Measurements from ENCODE around the gene GPR78. TPM values are rescaled to one million over a fixed set of nuclear protein-coding genes. Genes with fewer than 3 reads are reported as not detected.

Gene GPR78
- total and polyA plus RNA-seq, 2 of the 4 experiments (the other 2 are of a cell fraction), result under 0.01 to 0.10 TPM

DNA sequence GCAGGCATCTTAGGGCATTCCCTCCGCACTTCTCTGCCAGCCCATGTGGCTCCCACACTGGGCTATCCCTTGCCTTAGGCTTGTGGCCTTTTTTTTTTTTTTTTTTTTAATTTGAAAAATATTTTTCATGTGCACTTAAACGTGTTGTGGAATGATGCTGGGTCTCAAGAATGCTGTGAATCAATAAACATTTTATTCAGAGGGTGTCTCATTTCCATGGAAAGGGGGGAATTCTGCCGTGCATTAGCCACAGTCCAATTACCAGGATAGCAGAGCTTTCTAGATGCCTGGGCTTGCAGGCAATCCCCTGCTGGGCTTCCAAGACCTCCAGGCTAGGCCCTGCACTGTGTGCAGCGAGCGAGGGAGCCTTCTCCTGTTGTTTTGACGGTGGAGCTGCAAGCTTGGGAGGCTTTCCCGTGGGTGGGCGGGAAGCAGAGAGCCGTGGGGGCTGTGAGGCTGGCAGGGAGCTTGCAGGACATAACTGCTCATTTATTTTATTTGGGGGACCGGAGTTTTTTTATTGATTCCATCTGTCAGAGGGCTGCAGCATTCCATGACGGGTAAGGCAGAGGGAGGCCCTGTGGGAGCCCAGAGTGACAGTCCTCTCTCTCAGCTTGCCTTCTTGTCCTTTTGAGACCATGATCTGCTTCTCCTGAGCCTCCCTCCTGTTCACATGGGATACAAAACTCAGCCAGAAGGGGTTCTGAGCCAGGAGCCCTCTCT, 9.8 kb downstream of the GPR78 start:
- no peak overlapping the region for H3K4ac ChIP-seq (ENCODE audit: low read depth, low read length)
- BruUV-seq (replicated peaks), result no TSS peak
- dilution Hi-C loops (cut with HindIII; ENCODE audit: low sequenced_read_pairs, unreplicated experiment), result no loop called here
- H3K56ac ChIP-seq (ENCODE audit: extremely low read depth, insufficient read depth, low read length), result no peak overlapping the region
- ChIA-PET CTCF (interaction anchor here (0.6 to 1.2 kb wide), 6 partner anchors 17 to 121 kb away, joined by 3 to 4 read pairs (median 3); no protein-coding TSS in a partner anchor), POLR2A (ENCODE audit: unreplicated experiment) (no interaction called here)
- no peak overlapping the region for H3K9ac ChIP-seq (ENCODE audit: low read depth, low read length)
- no peak overlapping the region for H3K4me3 ChIP-seq (ENCODE audit: insufficient read depth, low read depth, low read length)
- H3K27ac ChIP-seq (ENCODE audit: insufficient read depth, low read length), result no peak overlapping the region
- H2BK120ac ChIP-seq (ENCODE audit: low read depth, low read length), result no peak overlapping the region
- H3K4me2 ChIP-seq (ENCODE audit: low read depth, low read length), result no peak overlapping the region
- no peak overlapping the region for H2AK9ac ChIP-seq (replicated peaks; ENCODE audit: low read depth, low read length, poor library complexity)
- no peak overlapping the region for H4K91ac ChIP-seq (ENCODE audit: insufficient read depth, low read depth, low read length)
- no peak overlapping the region for H4K5ac ChIP-seq (ENCODE audit: low read depth, low read length)
- H2BK20ac ChIP-seq (ENCODE audit: low read depth, low read length), result no peak overlapping the region
- H3K18ac ChIP-seq (ENCODE audit: low read depth, low read length), result no peak overlapping the region
- no peak overlapping the region for H2AK5ac ChIP-seq (ENCODE audit: low read depth, low read length)
- intact Hi-C loops (cut with micrococcal nuclease), result no loop called here
- H2AFZ ChIP-seq (replicated peaks; ENCODE audit: low read length, poor library complexity), result no peak overlapping the region
- H2BK15ac ChIP-seq (ENCODE audit: low read depth, low read length), result no peak overlapping the region
- H3K4me1 ChIP-seq (ENCODE audit: control insufficient read depth, insufficient read depth, low read length), result peaks cover 9% of the 10 kb centered on the region; the same call in 1 of the 2 replicates
- H3K9me3 ChIP-seq (ENCODE audit: control insufficient read depth, insufficient read depth, low read length), result no peaks in the 10 kb centered on the region
- in situ Hi-C loops (cut with MboI; ENCODE audit: low sequenced_read_pairs), result loop anchor here (5.0 kb wide), 1 partner anchor 128 kb away; no protein-coding TSS in a partner anchor
- TF ChIP-seq MAZ (IDR thresholded peaks at IDR 0.05; ENCODE audit: borderline replicate concordance, low read depth, low read length), result no peak
- no peak for TF ChIP-seq CHD1 (IDR thresholded peaks at IDR 0.05; ENCODE audit: low read depth, low read length)
- no peak for TF ChIP-seq FOS (IDR thresholded peaks at IDR 0.05; ENCODE audit: low read depth, low read length)
- TF ChIP-seq, protein P1, sequence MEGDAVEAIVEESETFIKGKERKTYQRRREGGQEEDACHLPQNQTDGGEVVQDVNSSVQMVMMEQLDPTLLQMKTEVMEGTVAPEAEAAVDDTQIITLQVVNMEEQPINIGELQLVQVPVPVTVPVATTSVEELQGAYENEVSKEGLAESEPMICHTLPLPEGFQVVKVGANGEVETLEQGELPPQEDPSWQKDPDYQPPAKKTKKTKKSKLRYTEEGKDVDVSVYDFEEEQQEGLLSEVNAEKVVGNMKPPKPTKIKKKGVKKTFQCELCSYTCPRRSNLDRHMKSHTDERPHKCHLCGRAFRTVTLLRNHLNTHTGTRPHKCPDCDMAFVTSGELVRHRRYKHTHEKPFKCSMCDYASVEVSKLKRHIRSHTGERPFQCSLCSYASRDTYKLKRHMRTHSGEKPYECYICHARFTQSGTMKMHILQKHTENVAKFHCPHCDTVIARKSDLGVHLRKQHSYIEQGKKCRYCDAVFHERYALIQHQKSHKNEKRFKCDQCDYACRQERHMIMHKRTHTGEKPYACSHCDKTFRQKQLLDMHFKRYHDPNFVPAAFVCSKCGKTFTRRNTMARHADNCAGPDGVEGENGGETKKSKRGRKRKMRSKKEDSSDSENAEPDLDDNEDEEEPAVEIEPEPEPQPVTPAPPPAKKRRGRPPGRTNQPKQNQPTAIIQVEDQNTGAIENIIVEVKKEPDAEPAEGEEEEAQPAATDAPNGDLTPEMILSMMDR (conservative IDR thresholded peaks at IDR 0.05; ENCODE audit: low read depth, low read length), result no peak
- TF ChIP-seq MXI1 (IDR thresholded peaks at IDR 0.05; ENCODE audit: borderline replicate concordance, low read depth, low read length), result no peak
- no peak for TF ChIP-seq CEBPB (IDR thresholded peaks at IDR 0.05; ENCODE audit: low read depth, low read length)
- TF ChIP-seq NFE2L2 (IDR thresholded peaks at IDR 0.05; ENCODE audit: low read depth, low read length), result no peak
- TF ChIP-seq USF2 (IDR thresholded peaks at IDR 0.05; ENCODE audit: low read depth, low read length), result no peak
- TF ChIP-seq RAD21 (IDR thresholded peaks at IDR 0.05; ENCODE audit: low read length), result no peak
- DNase-seq, result peak; percentile 40
- no peaks in the 10 kb centered on the region for H3K36me3 ChIP-seq (ENCODE audit: control insufficient read depth, insufficient read depth, low read length)
- no peaks in the 10 kb centered on the region for H3K79me1 ChIP-seq (ENCODE audit: low read depth in 1 of 2, low read length in 2 of 2)
- H4K8ac ChIP-seq (ENCODE audit: low read depth in 2 of 2, low read length in 2 of 2), result no peak overlapping the region
- no peak overlapping the region for H3K14ac ChIP-seq (replicated peaks; ENCODE audit: low read depth, low read length)
- H3K9me1 ChIP-seq (ENCODE audit: insufficient read depth, low read length), result no peaks in the 10 kb centered on the region
- peaks cover 65% of the 10 kb centered on the region for H3K27me3 ChIP-seq (ENCODE audit: control insufficient read depth, insufficient read depth, low read length)
- H4K20me1 ChIP-seq (ENCODE audit: insufficient read depth, low read length), result peaks cover 3% of the 10 kb centered on the region
- WGBS, 2 experiments (ENCODE audit: extremely low coverage in 2 of 2, insufficient read length in 1 of 2), result 0% methylated on average over 1 of the region's 11 CpGs; no CpG with 5 or more reads in 1 of the 2 experiments
- no peak overlapping the region for H2BK5ac ChIP-seq (ENCODE audit: low read depth, low read length, poor library complexity, severe bottlenecking)
- H3K23ac ChIP-seq (ENCODE audit: low read depth, low read length), result no peak overlapping the region
- peak; percentile 7; the same call in 1 of the 2 replicates for ATAC-seq (ENCODE audit: low read depth)

All from IMR-90 (cell line).